Motor neuron (in vitro differentiated cells): ENCODE measurements around the gene ZNF236. TPM values are rescaled to one million over a fixed set of nuclear protein-coding genes. Genes with fewer than 3 reads are reported as not detected.
"Not testable (repeated sequence)": the region's sequence is repeated elsewhere in the genome, so short reads cannot be mapped to it uniquely, and the experiment has no call there.

Experiments
- ATAC-seq, 8 experiments: fragments of 200-7000 bp; cut with Tn5 transposase; replicated peaks in 6 of 8; 2 replicates each; pipeline ENCODE4 v1.8.0; 2021; ENCODE audit warnings: mild to moderate bottlenecking in 8 of 8, moderate library complexity in 8 of 8
- H3K27ac ChIP-seq, 2 donors: fragments of 250-450 bp; sonication (Bioruptor Pico); 2 replicates each; pipeline ENCODE4 v1.9.0; 2021; ENCODE audit warnings: antibody characterized with exemption in 2 of 2, mild to moderate bottlenecking in 2 of 2, moderate library complexity in 1 of 2
- H3K4me1 ChIP-seq, 2 donors: fragments of 250-450 bp; sonication (Bioruptor Pico); replicated peaks in 1 of 2; 2 replicates each; pipeline ENCODE4 v1.6.1; 2021; ENCODE audit warnings: antibody characterized with exemption in 2 of 2, mild to moderate bottlenecking in 2 of 2, moderate library complexity in 1 of 2
- H3K4me3 ChIP-seq, 5 donors: fragments of 250-450 bp; sonication (Bioruptor Pico); 2 replicates each; pipeline ENCODE4 v1.9.0; 2021; ENCODE audit warnings: antibody characterized with exemption in 5 of 5, mild to moderate bottlenecking in 5 of 5, moderate library complexity in 4 of 5
- WGBS, 10 experiments: fragments of 450-650 bp; shearing (Covaris generic); methylation state at CpG; one replicate each; pipeline ENCODE4 v1.0.0; 2022; 5-methylcytosine and 5-hydroxymethylcytosine counted together
- in situ Hi-C, 9 experiments: fragments of 400-800 bp; cut with MboI; loops; one replicate each; pipeline ENCODE4 v1.15.0; 2021; ENCODE audit warnings: low sequenced_read_pairs in 9 of 9, low pct_unique_long_range_greater_than_20kb in 2 of 9; ENCODE audit not compliant: unreplicated experiment in 9 of 9
- total RNA-seq, 8 experiments: library from RNA; unstranded; fragments of 300-600 nt; gene quantifications; 2 replicates each; pipeline versions ENCODE4 v1.2.3 to v1.2.4, GENCODE V29; 2022

The ZNF236 gene
- total RNA-seq, 8 experiments from 2014 or later, result 4.2 to 18.7 (median 11.0) TPM

DNA sequence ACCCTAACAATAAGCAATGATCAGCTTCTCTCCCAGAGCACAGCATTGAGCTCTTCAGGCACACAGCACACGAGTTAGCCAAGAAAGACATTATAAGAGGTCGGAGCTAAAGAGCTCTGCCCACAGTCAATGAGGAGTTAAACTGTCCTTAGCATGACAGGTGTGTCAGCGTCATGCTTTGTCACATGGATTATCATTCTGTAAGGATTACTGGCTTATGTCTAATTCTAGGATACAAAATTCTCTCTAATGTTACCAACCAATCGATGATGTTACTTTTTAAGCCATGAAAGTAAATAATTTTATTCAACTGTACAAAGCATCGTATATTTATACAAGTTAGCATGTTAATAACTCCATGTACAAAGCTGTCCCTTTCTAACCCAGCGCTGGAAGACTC, 108.8 kb downstream of the ZNF236 start:
- no peak for ATAC-seq
- WGBS, 10 experiments, result 60 to 98% (median 90%) methylated on average over 1 to 6 of the region's 6 CpGs
- in situ Hi-C loops, result no loop called here
- Histone ChIP-seq H3K4me3 (no peak overlapping the region), H3K4me1 (no peaks in the 10 kb centered on the region), H3K27ac (no peak overlapping the region)

DNA sequence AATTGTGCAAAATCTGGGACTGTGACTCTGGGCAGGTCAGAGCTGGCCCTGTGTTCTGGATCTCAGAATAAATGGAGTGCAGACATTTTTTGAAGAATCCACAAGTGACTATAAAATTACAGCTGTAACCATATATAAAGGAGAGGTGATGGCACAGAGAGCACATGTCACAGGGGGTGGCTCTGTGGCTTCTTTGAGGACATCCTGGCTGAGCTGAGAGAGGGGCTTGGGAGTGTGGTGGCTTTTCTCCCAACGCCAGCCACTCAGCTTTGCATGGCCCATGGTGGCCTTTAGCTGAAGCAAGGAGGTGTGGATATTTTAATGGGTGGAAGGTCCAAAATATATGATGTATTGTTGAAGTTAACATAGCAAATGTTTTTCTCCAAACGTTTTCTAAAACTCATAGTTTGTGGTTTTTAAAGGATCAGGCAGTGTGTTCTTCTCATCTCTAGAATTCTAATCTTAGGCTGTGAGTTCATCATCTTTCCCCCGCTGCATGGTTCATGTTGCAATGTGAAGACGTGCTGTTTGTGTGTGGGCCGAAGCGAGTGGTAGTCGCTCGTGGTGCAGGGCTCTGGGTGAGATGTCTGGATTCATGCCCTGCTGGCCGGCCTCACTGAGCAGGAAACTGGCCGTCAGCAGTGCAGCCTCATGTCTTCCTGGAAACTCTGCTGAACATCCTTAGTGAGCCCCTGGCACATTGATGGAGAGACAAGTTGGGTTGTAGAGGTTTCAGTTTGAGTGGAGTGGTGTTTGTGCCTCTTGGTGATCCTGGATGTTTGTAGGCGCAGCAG, 109.9 kb downstream of the ZNF236 start:
- no peak overlapping the region for H3K4me3 ChIP-seq
- in situ Hi-C loops, result no loop called here
- no peak overlapping the region for H3K27ac ChIP-seq
- no peaks in the 10 kb centered on the region for H3K4me1 ChIP-seq
- WGBS, 10 experiments, result 50 to 100% (median 100%) methylated on average over 1 to 8 of the region's 11 CpGs; no CpG with 5 or more reads in 2 of the 10 experiments
- ATAC-seq, result no peak

DNA sequence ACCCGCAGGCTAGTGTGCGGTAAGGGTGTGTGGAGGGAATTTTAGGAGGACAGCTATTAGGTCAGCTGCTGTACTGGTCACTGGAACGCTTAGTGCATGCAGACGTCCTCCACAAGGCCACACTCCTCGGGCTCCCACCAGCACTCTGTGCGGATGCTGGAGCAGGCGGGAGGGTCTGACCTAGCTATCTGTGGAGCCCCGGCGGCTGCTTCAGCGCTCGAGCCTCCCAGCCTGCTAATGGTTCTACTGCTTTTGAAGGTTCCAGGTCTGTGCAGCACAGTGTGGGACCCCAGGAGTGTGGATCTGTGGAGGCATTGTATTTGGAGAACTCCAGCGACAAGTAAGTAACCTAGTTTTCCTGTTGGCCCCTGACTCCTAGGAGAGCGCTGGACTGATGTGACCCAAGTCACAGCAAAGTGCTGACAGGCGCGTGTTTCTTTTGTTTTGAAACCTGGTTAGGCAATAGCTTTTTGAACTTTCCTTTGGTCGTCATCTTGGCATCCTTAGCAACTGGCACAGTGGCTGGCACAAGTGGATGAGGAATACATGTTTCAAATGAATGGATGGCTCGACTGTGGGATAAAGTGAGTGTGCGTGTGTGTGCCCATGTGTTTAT, 113.5 kb downstream of the ZNF236 start:
- ATAC-seq, result no peak
- H3K4me1 ChIP-seq, result no peaks in the 10 kb centered on the region
- in situ Hi-C loops, result no loop called here
- 72 to 95% (median 86%) methylated on average over 1 to 9 of the region's 18 CpGs; no CpG with 5 or more reads in 4 of the 10 experiments for WGBS, 10 experiments
- H3K4me3 ChIP-seq, result no peak overlapping the region
- H3K27ac ChIP-seq, result no peak overlapping the region

DNA sequence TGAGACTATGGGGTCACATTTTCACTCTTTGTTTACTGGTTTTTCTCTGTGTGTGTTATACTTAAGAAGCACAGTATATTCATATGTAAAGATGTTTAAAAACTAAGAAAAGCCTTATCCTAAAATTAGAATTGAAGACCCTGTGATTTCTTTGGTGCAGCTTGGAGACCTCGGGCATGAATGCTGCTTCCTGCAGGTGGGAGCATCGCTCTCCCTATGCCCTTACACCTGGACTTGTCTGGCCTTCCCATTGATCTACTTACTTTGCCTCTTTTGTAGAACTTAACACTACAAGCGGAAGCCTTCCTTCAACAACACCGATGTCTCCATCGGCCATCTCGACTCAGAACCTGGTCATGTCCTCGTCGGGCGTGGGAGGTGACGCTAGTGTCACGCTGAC, 114.5 kb downstream of the ZNF236 start:
- WGBS, 10 experiments, result 84 to 100% (median 97%) methylated on average over 3 to 11 of the region's 11 CpGs; no CpG with 5 or more reads in 3 of the 10 experiments
- ATAC-seq, result no peak
- in situ Hi-C loops, result no loop called here
- H3K27ac ChIP-seq, result no peak overlapping the region
- H3K4me3 ChIP-seq, result no peak overlapping the region
- no peaks in the 10 kb centered on the region for H3K4me1 ChIP-seq

DNA sequence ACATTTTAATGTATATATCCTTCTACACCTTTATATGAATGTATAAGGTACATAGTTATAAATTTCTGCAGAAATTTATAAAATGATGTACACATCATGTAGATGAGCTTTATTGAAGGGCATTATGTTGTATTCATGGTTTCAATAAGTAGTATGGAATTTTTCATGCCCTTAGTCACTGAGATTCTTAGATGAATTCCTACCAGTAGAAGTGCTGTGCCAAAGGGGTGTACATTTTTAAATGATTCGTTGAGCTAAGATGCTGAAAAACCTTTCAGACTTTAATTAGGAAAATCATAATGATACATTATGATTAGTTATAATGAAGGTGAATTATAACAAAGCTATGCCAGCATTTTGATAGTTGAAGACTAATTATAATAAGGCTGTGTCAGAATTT, 115.2 kb downstream of the ZNF236 start:
- no peak for ATAC-seq
- in situ Hi-C loops, result no loop called here
- no peaks in the 10 kb centered on the region for H3K4me1 ChIP-seq
- no peak overlapping the region for H3K27ac ChIP-seq
- no peak overlapping the region for H3K4me3 ChIP-seq
- WGBS, 10 experiments, result 20 to 100% (median 85%) methylated on average over 1 of the region's 1 CpG; no CpG with 5 or more reads in 2 of the 10 experiments

DNA sequence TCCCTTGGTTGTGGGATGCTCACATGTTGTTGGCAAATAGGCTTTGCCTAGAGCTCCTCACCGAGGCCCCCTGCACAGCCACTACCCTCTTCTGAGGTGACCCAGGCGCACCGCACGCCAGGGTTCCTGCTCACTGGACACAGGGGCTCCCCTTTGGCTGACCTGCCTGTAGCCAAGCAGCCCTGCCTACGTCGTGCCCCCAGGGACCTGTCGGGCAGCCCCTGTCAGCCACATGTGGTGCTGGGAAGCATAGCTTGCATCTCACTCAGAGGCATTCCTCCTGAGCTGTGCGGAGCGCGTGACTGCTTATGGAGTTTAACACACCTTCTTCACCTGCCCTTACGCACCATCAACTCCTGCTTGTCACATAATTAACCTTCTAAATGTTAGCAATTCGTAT, 116.3 kb downstream of the ZNF236 start:
- WGBS, 10 experiments, result 80 to 100% (median 97%) methylated on average over 2 to 5 of the region's 12 CpGs; no CpG with 5 or more reads in 4 of the 10 experiments
- ATAC-seq, result no peak
- in situ Hi-C loops, result no loop called here
- H3K4me3 ChIP-seq, result no peak overlapping the region
- H3K4me1 ChIP-seq, result no peaks in the 10 kb centered on the region
- no peak overlapping the region for H3K27ac ChIP-seq

DNA sequence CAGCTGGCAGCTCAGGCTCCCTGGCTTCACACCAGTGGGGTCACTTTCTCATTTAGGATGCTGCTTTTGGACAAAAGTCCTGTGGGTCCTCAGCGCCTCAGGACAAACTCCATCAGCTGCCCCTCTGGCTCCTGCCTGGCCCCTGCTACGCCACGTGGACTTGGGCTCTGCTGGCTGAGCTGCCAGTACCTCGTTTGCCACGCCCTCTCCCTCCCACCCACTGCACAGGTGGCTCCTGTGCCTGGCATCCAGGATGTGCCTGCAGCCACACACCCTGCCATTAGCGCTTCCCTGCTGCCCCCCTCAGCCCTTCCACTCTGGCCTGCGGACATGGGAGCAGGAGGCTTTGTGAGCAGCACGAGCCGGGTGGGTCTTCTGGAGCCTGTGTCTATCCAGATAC, 118.9 kb downstream of the ZNF236 start:
- Histone ChIP-seq H3K4me1 (no peaks in the 10 kb centered on the region), H3K4me3 (no peak overlapping the region), H3K27ac (no peak overlapping the region)
- ATAC-seq, result no peak
- WGBS, 10 experiments, result 67 to 100% (median 99%) methylated on average over 1 to 6 of the region's 9 CpGs; no CpG with 5 or more reads in 6 of the 10 experiments
- in situ Hi-C loops, result no loop called here

DNA sequence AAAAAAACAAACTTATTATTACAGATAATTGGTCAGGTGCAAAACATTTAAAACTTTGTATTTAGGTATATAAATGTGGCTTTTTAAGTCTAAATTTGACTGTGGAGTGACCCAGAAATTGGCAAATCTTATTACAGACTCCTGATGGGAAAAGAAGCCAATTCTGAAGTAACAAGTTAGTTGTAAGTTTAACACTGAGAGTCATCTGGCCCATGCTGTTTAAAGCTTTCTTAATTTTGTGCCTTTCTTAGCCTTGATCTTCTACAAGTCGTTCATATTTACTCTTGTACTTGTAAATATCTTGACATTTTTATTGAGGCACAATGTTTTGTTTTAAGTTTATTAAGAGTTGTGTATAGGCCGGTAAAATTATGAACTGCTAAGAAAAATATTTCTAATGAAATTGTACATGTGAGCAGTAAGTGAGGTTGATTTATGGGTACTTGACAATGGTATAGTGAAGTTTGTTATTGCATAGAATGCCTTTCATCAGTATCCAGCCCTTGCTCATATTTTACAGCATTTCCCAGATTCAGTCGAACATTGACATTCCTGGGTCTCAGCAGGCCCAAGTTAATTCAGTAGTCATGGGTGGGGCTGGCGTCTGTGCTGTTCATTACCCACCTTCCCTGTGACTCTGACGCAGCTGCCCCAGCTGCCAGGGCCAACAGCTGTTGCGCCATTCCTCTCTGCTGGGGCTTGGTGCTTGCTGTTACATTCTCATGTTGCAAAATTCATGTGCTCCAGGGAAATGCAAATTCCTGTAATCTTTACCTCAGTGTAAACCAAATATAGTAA, 121.4 kb downstream of the ZNF236 start:
- 32 to 100% (median 83%) methylated on average over 1 to 6 of the region's 6 CpGs; no CpG with 5 or more reads in 2 of the 10 experiments for WGBS, 10 experiments
- peak in 3 of 8 experiments; percentile 94 to 100 (median 100) for ATAC-seq
- in situ Hi-C loops, result no loop called here
- Histone ChIP-seq H3K4me3 (no peak overlapping the region), H3K27ac (no peak overlapping the region), H3K4me1 (no peaks in the 10 kb centered on the region)

DNA sequence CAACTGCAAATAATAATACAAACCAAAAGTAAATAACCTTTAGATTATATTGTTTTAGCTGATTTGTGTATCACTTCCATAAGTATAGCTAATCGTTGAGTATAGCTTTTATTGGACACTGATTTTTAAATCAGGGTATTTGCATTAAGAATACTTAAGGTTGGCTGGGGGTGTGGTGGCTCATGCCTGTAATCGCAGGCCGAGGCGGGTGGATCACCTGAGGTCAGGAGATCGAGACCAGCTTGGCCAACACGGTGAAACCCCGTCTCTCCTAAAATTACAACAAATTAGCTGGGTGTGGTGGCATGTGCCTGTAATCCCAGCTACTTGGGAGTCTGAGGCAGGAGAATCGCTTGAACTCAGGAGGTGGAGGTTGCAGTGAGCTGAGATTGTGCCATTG, 122.0 kb downstream of the ZNF236 start:
- H3K4me1 ChIP-seq, in situ Hi-C loops, ATAC-seq, H3K27ac ChIP-seq, H3K4me3 ChIP-seq: not testable (repeated sequence)
- WGBS, 10 experiments, result 80 to 100% (median 96%) methylated on average over 1 to 8 of the region's 8 CpGs; no CpG with 5 or more reads in 2 of the 10 experiments

DNA sequence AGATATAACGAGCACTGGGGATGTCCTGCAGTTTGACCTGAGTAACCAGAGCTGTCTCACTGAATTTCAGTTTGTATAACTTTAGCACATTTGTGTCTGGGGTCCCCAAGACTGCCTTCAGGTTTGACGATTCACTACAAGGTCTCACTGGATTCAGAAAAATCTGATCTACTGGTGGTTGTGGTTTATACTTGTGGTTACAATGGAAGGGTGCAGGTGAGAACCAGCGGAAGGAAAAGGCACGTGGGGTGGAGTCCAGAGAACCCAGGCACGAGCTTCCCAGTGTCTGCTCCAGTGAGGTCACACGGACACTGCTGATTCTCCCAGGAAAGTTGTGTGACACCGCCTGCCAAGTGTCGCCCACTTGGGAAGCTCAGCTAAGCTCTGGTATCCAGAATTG, 126.0 kb downstream of the ZNF236 start:
- H3K4me3 ChIP-seq, result no peak overlapping the region
- WGBS, 10 experiments, result 40 to 91% (median 83%) methylated on average over 1 to 4 of the region's 8 CpGs; no CpG with 5 or more reads in 1 of the 10 experiments
- in situ Hi-C loops, result no loop called here
- no peak overlapping the region for H3K27ac ChIP-seq
- no peak for ATAC-seq
- H3K4me1 ChIP-seq, result no peaks in the 10 kb centered on the region

DNA sequence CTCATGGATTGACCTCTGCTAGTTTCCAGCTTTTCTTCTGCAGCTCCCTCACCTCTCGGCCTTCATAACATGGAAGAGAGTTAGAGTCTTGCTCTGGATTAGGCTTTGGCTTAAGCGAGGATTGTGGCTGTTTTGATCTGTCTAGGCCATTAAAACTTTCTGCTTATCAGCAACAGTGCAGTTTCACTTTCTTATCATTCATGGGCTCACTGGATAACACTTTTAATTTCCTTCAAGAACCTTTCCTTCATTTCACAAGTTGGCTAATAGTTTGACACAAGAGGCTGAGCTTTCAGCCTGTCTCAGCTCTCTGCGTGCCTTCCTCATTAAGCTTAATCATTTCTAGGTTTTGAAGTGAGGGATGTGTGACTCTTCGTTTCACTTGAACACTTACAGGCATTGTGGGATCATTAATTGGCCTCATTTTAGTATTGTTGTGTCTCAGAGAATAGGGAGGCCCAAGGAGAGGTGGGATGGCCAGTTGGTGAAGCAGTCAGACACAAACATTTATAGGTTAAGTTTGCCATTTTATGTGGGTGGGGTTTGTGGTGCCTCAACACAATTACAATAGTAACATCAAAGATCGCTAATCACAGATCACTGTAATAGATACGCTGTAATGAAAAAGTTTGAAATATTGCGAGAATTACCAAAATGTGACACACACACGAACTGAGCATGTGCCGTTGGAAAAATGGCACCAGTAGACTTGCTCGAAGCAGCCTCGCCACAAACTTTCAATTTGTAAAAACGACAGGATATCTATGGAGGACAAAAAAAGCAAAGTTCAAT, 129.3 kb downstream of the ZNF236 start:
- WGBS, 10 experiments, result 86 to 100% (median 95%) methylated on average over 1 to 12 of the region's 12 CpGs
- Histone ChIP-seq H3K27ac (no peak overlapping the region), H3K4me1 (no peaks in the 10 kb centered on the region), H3K4me3 (no peak overlapping the region)
- ATAC-seq, result no peak
- in situ Hi-C loops, result no loop called here

DNA sequence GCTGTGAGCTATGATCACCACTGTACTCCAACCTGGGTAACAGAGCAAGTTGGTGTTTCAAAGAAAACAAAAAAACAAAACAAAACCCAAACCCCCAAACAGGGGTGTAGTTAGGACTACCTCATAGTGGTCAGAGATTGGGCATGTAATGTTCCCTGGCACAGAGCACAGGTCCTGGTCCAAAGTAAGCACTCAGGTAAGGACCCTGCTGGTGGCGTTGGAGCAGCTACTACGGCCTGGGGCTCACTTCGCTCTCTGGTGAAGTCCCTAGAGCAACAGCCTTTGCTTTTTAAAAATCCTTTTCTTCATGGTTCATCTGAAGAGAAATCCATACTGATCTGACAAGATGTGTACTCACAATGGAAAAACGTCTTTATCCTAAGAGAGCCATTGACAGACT, 130.4 kb downstream of the ZNF236 start:
- ATAC-seq, result no peak
- H3K27ac ChIP-seq, result no peak overlapping the region
- WGBS, 10 experiments, result 14 to 100% (median 91%) methylated on average over 1 to 4 of the region's 4 CpGs; no CpG with 5 or more reads in 3 of the 10 experiments
- in situ Hi-C loops, result no loop called here
- no peaks in the 10 kb centered on the region for H3K4me1 ChIP-seq
- no peak overlapping the region for H3K4me3 ChIP-seq
